ENCODE measurements around the gene HGFAC.

The HGFAC gene

GRCh38 chr4:3450643-3451042 lies 8.9 kb downstream of the HGFAC start:
- TF ChIP-seq EGR1 (IDR thresholded peaks at IDR 0.05) (no peak), YY1 (IDR thresholded peaks at IDR 0.05; ENCODE audit: low read depth) (no peak), FOXM1 (IDR thresholded peaks at IDR 0.05; ENCODE audit: borderline replicate concordance, low read depth) (no peak), RAD21 (IDR thresholded peaks at IDR 0.05; ENCODE audit: low read depth) (no peak), TEAD4 (IDR thresholded peaks at IDR 0.05) (no peak), CEBPB (IDR thresholded peaks at IDR 0.05) (no peak), CREB1 (IDR thresholded peaks at IDR 0.05; ENCODE audit: low read depth) (no peak)

- no peak for TF ChIP-seq YY1 (IDR thresholded peaks at IDR 0.05; ENCODE audit: low read depth)
Measured at GRCh38 chr4:3451956-3452355, 10.2 kb downstream of the HGFAC start.

GRCh38 chr4:3452376-3452775 lies 10.6 kb downstream of the HGFAC start:
- TF ChIP-seq USF1 (IDR thresholded peaks at IDR 0.05) (no peak), TCF12 (IDR thresholded peaks at IDR 0.05; ENCODE audit: low read depth) (no peak), RAD21 (IDR thresholded peaks at IDR 0.05; ENCODE audit: low read depth) (peak; percentile 37; the same call in 1 of the 2 replicates), EGR1 (IDR thresholded peaks at IDR 0.05) (no peak), YY1 (IDR thresholded peaks at IDR 0.05; ENCODE audit: low read depth) (peak; percentile 67)

GRCh38 chr4:3458371-3458770 lies 16.6 kb downstream of the HGFAC start:
- TF ChIP-seq NFIC (IDR thresholded peaks at IDR 0.05) (no peak), REST (IDR thresholded peaks at IDR 0.05; ENCODE audit: low read depth) (no peak), USF1 (IDR thresholded peaks at IDR 0.05) (no peak), CEBPB (IDR thresholded peaks at IDR 0.05) (no peak), TAF1 (IDR thresholded peaks at IDR 0.05; ENCODE audit: low read depth) (no peak), EP300 (IDR thresholded peaks at IDR 0.05; ENCODE audit: borderline replicate concordance) (no peak), YY1 (IDR thresholded peaks at IDR 0.05; ENCODE audit: low read depth) (no peak), EGR1 (IDR thresholded peaks at IDR 0.05) (no peak), MAX (IDR thresholded peaks at IDR 0.05) (no peak), ZBTB7A (IDR thresholded peaks at IDR 0.05; ENCODE audit: low read depth) (no peak), RAD21 (IDR thresholded peaks at IDR 0.05; ENCODE audit: low read depth) (no peak), TCF12 (IDR thresholded peaks at IDR 0.05; ENCODE audit: low read depth) (no peak), TEAD4 (IDR thresholded peaks at IDR 0.05) (no peak), FOXM1 (IDR thresholded peaks at IDR 0.05; ENCODE audit: borderline replicate concordance, low read depth) (no peak)

- no peak for TF ChIP-seq USF1 (IDR thresholded peaks at IDR 0.05)
- TF ChIP-seq RAD21 (IDR thresholded peaks at IDR 0.05; ENCODE audit: low read depth): no peak
- no peak for TF ChIP-seq TEAD4 (IDR thresholded peaks at IDR 0.05)
- no peak for TF ChIP-seq EP300 (IDR thresholded peaks at IDR 0.05; ENCODE audit: borderline replicate concordance)
- no peak for TF ChIP-seq ZBTB7A (IDR thresholded peaks at IDR 0.05; ENCODE audit: low read depth)
- no peak for TF ChIP-seq NFIC (IDR thresholded peaks at IDR 0.05)
- TF ChIP-seq TCF12 (IDR thresholded peaks at IDR 0.05; ENCODE audit: low read depth): no peak
- no peak for TF ChIP-seq EGR1 (IDR thresholded peaks at IDR 0.05)
- TF ChIP-seq TAF1 (IDR thresholded peaks at IDR 0.05; ENCODE audit: low read depth): no peak
- TF ChIP-seq MAX (IDR thresholded peaks at IDR 0.05): no peak
- no peak for TF ChIP-seq CREB1 (IDR thresholded peaks at IDR 0.05; ENCODE audit: low read depth)
- no peak for TF ChIP-seq YY1 (IDR thresholded peaks at IDR 0.05; ENCODE audit: low read depth)
- no peak for TF ChIP-seq FOXM1 (IDR thresholded peaks at IDR 0.05; ENCODE audit: borderline replicate concordance, low read depth)
- TF ChIP-seq CEBPB (IDR thresholded peaks at IDR 0.05): no peak
Measured at GRCh38 chr4:3460926-3461325, 19.2 kb downstream of the HGFAC start.

GRCh38 chr4:3461515-3462291 lies 19.9 kb downstream of the HGFAC start:
- TF ChIP-seq CREB1 (IDR thresholded peaks at IDR 0.05; ENCODE audit: low read depth): no peak
- TF ChIP-seq RAD21 (IDR thresholded peaks at IDR 0.05; ENCODE audit: low read depth): no peak; the same call in 1 of the 2 replicates
- TF ChIP-seq ZBTB7A (IDR thresholded peaks at IDR 0.05; ENCODE audit: low read depth): peak; percentile 74
- TF ChIP-seq EP300 (IDR thresholded peaks at IDR 0.05; ENCODE audit: borderline replicate concordance): peak; percentile 97
- no peak for TF ChIP-seq USF1 (IDR thresholded peaks at IDR 0.05)
- TF ChIP-seq TCF12 (IDR thresholded peaks at IDR 0.05; ENCODE audit: low read depth): peak; percentile 98
- TF ChIP-seq MAX (IDR thresholded peaks at IDR 0.05): peak; percentile 86
- no peak for TF ChIP-seq REST (IDR thresholded peaks at IDR 0.05; ENCODE audit: low read depth)
- peak; percentile 60; the same call in 1 of the 2 replicates for TF ChIP-seq TAF1 (IDR thresholded peaks at IDR 0.05; ENCODE audit: low read depth)
- no peak for TF ChIP-seq CEBPB (IDR thresholded peaks at IDR 0.05)
- TF ChIP-seq NFIC (IDR thresholded peaks at IDR 0.05): peak; percentile 99
- peak; percentile 77 for TF ChIP-seq YY1 (IDR thresholded peaks at IDR 0.05; ENCODE audit: low read depth)
- peak; percentile 97 for TF ChIP-seq TEAD4 (IDR thresholded peaks at IDR 0.05)
- TF ChIP-seq FOXM1 (IDR thresholded peaks at IDR 0.05; ENCODE audit: borderline replicate concordance, low read depth): peak; percentile 90
- peak; percentile 96 for TF ChIP-seq EGR1 (IDR thresholded peaks at IDR 0.05)
